Measurements from ENCODE around the gene ABCC4.
A peak's percentile ranks its signal among the peaks of the same experiment; 100 is the strongest.

Gene ABCC4, protein sequence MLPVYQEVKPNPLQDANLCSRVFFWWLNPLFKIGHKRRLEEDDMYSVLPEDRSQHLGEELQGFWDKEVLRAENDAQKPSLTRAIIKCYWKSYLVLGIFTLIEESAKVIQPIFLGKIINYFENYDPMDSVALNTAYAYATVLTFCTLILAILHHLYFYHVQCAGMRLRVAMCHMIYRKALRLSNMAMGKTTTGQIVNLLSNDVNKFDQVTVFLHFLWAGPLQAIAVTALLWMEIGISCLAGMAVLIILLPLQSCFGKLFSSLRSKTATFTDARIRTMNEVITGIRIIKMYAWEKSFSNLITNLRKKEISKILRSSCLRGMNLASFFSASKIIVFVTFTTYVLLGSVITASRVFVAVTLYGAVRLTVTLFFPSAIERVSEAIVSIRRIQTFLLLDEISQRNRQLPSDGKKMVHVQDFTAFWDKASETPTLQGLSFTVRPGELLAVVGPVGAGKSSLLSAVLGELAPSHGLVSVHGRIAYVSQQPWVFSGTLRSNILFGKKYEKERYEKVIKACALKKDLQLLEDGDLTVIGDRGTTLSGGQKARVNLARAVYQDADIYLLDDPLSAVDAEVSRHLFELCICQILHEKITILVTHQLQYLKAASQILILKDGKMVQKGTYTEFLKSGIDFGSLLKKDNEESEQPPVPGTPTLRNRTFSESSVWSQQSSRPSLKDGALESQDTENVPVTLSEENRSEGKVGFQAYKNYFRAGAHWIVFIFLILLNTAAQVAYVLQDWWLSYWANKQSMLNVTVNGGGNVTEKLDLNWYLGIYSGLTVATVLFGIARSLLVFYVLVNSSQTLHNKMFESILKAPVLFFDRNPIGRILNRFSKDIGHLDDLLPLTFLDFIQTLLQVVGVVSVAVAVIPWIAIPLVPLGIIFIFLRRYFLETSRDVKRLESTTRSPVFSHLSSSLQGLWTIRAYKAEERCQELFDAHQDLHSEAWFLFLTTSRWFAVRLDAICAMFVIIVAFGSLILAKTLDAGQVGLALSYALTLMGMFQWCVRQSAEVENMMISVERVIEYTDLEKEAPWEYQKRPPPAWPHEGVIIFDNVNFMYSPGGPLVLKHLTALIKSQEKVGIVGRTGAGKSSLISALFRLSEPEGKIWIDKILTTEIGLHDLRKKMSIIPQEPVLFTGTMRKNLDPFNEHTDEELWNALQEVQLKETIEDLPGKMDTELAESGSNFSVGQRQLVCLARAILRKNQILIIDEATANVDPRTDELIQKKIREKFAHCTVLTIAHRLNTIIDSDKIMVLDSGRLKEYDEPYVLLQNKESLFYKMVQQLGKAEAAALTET (N-terminal part only)

DNA sequence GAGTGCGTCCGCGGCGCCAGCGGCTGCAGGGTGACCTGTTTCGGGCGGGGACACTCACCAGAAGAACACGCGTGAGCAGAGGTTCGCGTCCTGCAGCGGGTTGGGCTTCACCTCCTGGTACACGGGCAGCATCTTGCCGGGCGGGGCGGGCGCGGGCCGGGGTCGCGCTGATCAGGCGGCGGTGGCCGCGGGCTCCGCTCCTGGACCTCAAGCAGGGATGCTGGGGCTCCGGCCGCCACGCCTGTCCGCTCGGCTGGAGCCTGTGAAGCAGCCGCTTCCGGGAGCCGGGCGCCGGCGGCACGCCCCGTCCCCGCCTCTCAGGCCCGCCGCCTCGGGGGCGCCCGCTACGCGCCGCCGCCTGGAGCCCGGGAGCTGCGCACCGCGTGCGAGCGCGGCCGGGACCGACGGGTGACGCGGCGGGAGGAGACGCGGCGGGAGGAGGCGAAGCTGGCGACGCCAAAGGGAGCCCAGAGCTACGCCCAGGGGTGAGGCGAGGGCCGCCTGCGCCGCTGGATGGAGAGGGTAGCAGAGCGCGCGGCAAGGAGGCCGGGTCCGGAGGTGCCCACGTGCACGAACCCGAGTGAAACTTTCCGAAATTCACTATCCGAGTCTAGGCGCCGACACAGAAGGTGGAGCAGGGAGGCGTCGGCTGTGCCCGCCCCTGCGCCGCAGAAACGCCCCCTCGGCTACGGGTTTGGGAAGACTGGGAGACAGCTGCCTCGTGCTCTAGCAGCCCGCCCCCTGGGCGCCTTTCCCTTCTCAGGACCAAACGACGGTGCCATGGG, at the start of gene ABCC4:
Gene ABCC4, minus strand, starts transcription at position 269 of the 785 bp plus-strand sequence. Its CDS starts 137 bp downstream, at position 132.
- Mint-ChIP-seq H3K27ac (peak within 1 kb of the TSS; percentile 86), H3K4me3 (peak within 1 kb of the TSS; percentile 91), H3K27me3 (peaks cover 6% of the 10 kb centered on the region), H3K4me1 (ENCODE audit: low read depth) (peaks cover 47% of the 10 kb centered on the region), H3K9me3 (no peaks in the 10 kb centered on the region), H3K36me3 (ENCODE audit: low read depth) (peaks cover 19% of the 10 kb centered on the region)

DNA sequence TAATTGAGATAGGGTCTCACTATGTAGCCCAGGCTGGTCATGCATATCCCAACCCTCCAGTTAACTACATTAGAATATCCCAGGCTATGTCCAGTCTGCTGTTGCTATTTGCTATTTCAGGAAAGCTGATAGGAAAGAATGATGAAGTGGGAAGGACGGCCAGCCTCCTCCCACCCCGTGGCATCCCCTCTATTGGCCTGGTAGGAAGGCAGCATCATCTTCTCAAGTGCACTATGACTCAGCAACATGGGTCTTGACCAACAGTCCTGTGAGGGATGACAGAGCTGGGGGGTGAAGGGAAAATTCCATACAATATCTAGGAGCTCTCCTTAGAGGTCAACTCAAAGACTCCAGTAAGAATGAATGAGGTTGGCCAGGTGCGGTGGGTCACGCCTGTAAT, 48.0 kb upstream of the ABCC4 start:
- no peak overlapping the region for H3K4me3 Mint-ChIP-seq
- no peaks in the 10 kb centered on the region for H3K27me3 Mint-ChIP-seq
- no peak overlapping the region for H3K27ac Mint-ChIP-seq
- H3K36me3 Mint-ChIP-seq (ENCODE audit: low read depth) = no peaks in the 10 kb centered on the region
- H3K4me1 Mint-ChIP-seq (ENCODE audit: low read depth) = no peaks in the 10 kb centered on the region
- H3K9me3 Mint-ChIP-seq = no peaks in the 10 kb centered on the region

DNA sequence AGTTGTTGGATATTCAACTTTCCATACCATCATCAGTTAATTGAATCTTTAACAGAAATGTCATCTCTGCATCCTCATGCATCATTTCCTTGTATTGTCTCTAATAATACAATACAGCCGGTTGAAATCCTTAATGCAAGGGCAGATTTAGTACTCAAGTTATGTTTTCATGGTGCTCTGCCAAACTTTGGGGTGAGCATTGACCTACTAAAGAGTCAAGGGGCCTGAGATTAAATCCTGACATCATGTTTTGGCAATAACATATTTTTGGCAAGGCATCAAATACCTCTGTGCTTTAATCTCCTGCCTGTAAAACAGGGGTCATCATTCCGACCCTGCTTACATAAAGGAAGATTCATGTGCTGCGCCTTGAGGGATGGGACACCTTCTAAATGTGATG, 42.7 kb upstream of the ABCC4 start:
- H3K4me1 Mint-ChIP-seq (ENCODE audit: low read depth) = no peaks in the 10 kb centered on the region
- H3K27ac Mint-ChIP-seq = no peak overlapping the region
- H3K36me3 Mint-ChIP-seq (ENCODE audit: low read depth) = no peaks in the 10 kb centered on the region
- H3K9me3 Mint-ChIP-seq = no peaks in the 10 kb centered on the region
- H3K4me3 Mint-ChIP-seq = no peak overlapping the region
- H3K27me3 Mint-ChIP-seq = no peaks in the 10 kb centered on the region

DNA sequence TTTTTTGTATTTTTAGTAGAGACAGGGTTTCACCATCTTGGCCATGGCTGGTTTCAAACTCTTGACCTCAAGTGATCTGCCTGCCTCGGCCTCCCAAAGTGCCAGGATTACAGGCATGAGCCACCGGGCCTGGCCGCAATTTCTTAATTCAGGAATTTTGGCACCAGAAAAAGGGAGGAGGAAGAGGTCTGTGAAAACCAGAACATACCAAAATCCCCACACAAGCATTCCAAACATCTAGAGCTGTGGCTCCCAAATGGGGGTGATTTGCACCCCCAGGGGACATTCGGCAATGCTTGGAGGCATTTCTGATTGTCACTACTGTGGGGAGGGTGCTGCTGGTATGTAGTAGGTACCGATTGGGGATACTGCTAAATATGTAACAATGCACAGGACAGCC, 40.2 kb upstream of the ABCC4 start:
- H3K4me1 Mint-ChIP-seq (ENCODE audit: low read depth) = no peaks in the 10 kb centered on the region

DNA sequence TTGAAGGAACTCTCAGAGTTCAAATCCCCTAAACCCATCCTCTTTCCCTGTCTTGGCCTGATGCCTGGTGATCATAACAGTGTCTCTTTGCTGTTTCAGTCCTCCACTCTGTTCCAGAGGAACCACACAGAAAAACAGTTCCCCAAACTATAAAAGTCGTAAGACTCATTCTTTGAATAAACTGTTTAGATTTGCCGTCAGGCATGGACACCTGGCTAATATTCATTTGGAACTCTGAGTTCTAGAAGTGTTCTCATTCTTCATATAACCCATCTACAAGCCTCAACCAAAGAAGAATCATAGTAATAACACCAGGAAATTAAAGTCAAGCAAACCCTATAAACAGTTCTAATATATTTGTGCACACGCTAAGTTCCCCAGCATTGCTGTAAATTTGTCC, 37.7 kb upstream of the ABCC4 start:
- no peak overlapping the region for H3K27ac Mint-ChIP-seq
- no peaks in the 10 kb centered on the region for H3K27me3 Mint-ChIP-seq
- H3K36me3 Mint-ChIP-seq (ENCODE audit: low read depth) = no peaks in the 10 kb centered on the region
- no peak overlapping the region for H3K4me3 Mint-ChIP-seq
- H3K4me1 Mint-ChIP-seq (ENCODE audit: low read depth) = no peaks in the 10 kb centered on the region
- H3K9me3 Mint-ChIP-seq = no peaks in the 10 kb centered on the region

More for the DNA sequence above, 40.2 kb upstream of the ABCC4 start:
- Mint-ChIP-seq H3K27ac (no peak overlapping the region), H3K9me3 (no peaks in the 10 kb centered on the region), H3K27me3 (no peaks in the 10 kb centered on the region), H3K36me3 (ENCODE audit: low read depth) (no peaks in the 10 kb centered on the region), H3K4me3 (no peak overlapping the region)

DNA sequence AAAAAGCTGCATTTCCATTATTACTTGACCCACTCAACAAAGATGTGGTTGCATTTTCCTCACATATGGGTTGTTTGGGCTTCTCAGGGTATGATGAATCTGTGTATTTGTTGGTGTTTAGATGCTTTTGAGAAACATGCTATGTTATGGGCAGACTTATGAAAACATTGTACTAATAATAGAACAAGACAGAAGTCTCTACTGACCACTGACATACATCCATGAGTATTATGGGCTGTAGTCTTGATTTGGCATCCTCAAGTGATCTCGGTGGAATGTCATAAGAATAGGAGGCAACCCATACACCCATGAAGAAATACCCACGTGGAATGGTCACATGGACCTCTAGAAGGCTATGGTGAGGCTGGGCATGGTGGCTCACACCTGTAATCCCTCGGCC, 36.3 kb upstream of the ABCC4 start:
- Mint-ChIP-seq H3K4me1 (ENCODE audit: low read depth) (no peaks in the 10 kb centered on the region), H3K36me3 (ENCODE audit: low read depth) (no peaks in the 10 kb centered on the region), H3K27ac (no peak overlapping the region), H3K27me3 (no peaks in the 10 kb centered on the region), H3K9me3 (no peaks in the 10 kb centered on the region), H3K4me3 (no peak overlapping the region)

DNA sequence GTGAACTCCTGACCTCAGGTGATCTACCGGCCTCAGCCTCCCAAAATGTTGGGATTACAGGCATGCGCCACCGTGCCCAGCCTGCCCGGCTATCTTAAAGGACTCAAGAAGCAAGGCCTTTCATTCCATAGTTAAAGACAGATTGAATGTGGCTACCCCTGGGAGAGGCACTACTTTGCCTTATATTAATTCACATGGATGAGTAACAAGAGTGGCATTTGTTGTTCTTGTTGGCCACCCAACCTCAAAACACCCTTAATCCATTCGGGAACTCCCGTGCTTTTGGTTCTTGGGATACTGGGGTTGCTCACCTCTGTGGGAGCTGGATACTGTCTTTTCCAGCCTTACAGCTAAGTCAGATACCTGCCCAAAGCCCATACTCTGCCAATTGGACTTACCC, 34.4 kb upstream of the ABCC4 start:
- no peaks in the 10 kb centered on the region for H3K9me3 Mint-ChIP-seq
- no peaks in the 10 kb centered on the region for H3K4me1 Mint-ChIP-seq (ENCODE audit: low read depth)
- no peak overlapping the region for H3K4me3 Mint-ChIP-seq
- no peaks in the 10 kb centered on the region for H3K27me3 Mint-ChIP-seq
- no peak overlapping the region for H3K27ac Mint-ChIP-seq
- no peaks in the 10 kb centered on the region for H3K36me3 Mint-ChIP-seq (ENCODE audit: low read depth)

DNA sequence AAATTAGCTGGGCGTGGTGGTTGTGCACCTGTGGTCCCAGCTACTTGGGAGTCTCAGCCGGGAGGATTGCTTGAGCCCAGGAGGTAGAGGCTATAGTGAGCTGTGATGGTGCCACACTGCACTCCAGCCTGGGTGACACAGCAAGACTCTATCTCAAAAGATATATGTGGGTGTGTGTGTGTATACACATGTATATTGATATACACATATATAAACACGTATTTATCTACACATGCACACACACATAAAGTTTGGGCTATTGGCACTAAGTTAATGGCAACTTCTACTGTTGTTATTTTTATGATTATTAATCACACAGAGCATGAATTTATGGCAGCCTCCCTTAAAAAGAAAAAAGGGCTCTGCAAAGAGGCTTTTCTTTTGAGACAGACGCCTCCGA, 27.1 kb upstream of the ABCC4 start:
- H3K9me3 Mint-ChIP-seq = no peaks in the 10 kb centered on the region
- no peaks in the 10 kb centered on the region for H3K27me3 Mint-ChIP-seq
- H3K27ac Mint-ChIP-seq = no peak overlapping the region
- H3K36me3 Mint-ChIP-seq (ENCODE audit: low read depth) = no peaks in the 10 kb centered on the region
- H3K4me3 Mint-ChIP-seq = no peak overlapping the region
- H3K4me1 Mint-ChIP-seq (ENCODE audit: low read depth) = no peaks in the 10 kb centered on the region

DNA sequence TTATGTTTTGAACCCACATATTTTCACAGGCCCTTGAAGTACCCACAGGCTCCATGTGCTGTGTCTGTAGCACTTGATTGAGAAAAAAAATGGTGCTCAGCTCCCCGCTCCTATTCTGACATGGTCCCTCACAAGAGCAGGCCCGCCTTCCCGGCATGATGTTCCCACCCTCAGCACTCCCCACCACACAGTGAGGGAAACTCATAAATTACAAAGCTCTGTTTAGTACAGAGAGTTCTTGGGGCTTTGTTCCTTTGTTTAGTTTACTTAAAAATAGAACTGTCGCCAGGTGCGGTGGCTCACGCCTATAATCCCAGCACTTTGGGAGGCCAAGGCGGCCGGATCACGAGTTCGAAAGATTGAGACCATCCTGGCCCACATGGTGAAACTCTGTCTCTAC, 25.9 kb upstream of the ABCC4 start:
- Mint-ChIP-seq H3K4me3 (no peak overlapping the region), H3K27ac (no peak overlapping the region), H3K27me3 (no peaks in the 10 kb centered on the region), H3K9me3 (no peaks in the 10 kb centered on the region), H3K4me1 (ENCODE audit: low read depth) (no peaks in the 10 kb centered on the region), H3K36me3 (ENCODE audit: low read depth) (no peaks in the 10 kb centered on the region)

DNA sequence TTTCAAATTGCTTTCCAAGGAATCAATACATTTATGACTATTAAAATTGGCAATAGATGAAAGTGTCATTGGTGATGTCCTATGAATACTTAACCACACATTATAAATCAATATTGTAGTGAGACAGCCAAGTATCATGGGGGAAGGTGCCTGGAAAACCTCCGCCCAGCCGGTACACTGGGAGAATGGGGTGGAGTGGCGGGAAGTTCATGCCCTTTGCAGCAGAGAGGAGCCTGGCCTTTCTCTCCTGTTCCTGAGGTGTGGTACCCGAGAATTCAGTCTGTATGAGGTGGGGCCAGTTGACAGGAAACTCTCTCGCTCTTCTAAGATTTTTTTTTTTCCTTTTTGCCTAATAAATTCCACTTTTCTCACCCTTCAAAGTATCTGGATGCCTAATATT, 25.4 kb upstream of the ABCC4 start:
- no peaks in the 10 kb centered on the region for H3K27me3 Mint-ChIP-seq
- H3K36me3 Mint-ChIP-seq (ENCODE audit: low read depth) = no peaks in the 10 kb centered on the region
- no peaks in the 10 kb centered on the region for H3K9me3 Mint-ChIP-seq

DNA sequence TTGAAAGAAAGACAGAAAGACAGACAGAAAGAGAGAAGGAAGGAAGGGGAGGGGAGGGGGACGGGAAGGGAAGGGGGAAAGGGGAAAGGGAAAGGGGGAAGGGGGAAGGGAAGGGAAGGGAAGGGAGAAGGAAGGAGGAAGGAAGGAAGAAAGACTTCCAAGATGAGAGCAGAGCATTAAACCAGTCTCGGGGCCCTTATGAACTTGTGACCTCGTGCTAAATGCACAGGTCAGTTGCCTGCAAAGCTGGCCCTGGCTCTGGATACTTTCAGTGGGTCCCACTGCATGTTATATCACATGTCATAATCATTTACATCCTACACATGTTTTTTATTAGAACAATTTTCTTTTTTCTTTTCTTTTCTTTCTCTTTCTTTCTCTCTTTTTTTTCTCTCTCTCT, 24.2 kb upstream of the ABCC4 start:
- Mint-ChIP-seq H3K27ac (no peak overlapping the region), H3K27me3 (no peaks in the 10 kb centered on the region), H3K36me3 (ENCODE audit: low read depth) (no peaks in the 10 kb centered on the region), H3K9me3 (no peaks in the 10 kb centered on the region), H3K4me1 (ENCODE audit: low read depth) (no peaks in the 10 kb centered on the region), H3K4me3 (no peak overlapping the region)

More for the DNA sequence above, 25.4 kb upstream of the ABCC4 start:
- H3K4me1 Mint-ChIP-seq (ENCODE audit: low read depth) = no peaks in the 10 kb centered on the region
- no peak overlapping the region for H3K27ac Mint-ChIP-seq
- no peak overlapping the region for H3K4me3 Mint-ChIP-seq

DNA sequence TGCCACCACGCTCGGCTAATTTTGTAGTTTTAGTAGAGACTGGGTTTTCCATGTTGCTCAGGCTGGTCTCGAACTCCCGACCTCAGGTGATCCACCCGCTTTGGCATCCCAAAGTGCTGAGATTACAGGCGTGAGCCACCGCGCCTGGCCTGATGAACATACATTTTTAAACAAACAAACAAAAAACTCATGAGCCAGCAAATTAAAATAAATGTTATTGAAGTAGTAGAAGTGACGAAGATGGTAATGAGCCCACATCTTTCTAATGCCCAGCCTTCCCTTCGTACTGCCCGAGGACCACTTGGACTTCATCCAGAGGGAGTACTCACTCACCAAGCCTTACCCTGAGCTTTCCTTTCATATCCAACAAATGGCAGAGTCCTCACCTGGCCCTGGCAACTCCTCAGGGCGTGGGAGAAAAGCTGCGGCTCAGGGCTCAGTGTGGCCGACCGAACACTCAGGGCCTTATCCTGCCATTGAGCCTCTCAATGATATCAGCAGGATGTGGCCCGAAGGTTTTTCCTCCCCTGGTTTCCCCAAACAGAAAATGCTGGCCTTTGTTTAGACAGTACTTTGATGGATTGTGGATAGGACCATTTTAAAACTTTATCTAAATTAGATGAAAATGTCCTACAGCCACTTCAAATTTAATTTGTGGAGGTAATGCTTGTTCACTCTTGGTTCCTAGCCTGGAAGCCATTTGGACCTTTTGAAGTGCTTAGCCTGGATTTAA, 22.8 kb upstream of the ABCC4 start:
- peaks cover 7% of the 10 kb centered on the region for H3K27me3 Mint-ChIP-seq
- H3K36me3 Mint-ChIP-seq (ENCODE audit: low read depth) = no peaks in the 10 kb centered on the region
- H3K27ac Mint-ChIP-seq = no peak overlapping the region
- no peaks in the 10 kb centered on the region for H3K9me3 Mint-ChIP-seq
- H3K4me1 Mint-ChIP-seq (ENCODE audit: low read depth) = no peaks in the 10 kb centered on the region
- H3K4me3 Mint-ChIP-seq = no peak overlapping the region

DNA sequence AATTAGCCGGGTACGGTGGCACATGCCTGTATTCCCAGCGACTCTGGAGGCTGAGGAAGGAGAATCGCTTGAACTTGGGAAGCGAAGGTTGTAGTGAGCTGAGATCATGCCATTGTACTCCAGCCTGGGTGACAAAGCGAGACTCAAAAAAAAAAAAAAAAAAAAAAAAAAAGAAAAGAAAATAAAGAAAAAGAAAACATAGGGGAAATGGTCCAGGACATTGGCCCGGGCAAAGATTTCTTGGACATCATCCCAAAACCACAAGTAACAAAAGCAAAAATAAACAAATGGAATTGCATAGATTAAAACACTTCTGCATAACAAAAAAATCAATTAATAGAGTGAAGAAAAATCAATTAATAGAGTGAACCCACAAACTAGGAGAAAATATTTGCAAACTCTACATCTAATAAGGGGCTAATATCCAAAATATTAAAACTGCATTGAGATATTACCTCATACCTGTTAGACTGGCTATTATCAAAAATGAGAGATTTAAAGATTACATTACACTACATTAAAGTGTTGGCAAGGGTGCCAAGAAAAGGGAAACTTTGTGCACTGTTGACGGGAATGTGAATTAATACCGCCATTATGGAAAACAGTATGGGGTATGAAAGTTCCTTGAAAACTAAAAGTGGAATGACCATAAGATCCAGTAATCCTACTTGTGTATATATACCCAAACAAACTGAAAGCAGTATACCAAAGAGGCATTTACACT, 18.5 kb upstream of the ABCC4 start:
- no peaks in the 10 kb centered on the region for H3K9me3 Mint-ChIP-seq
- no peak overlapping the region for H3K4me3 Mint-ChIP-seq
- no peaks in the 10 kb centered on the region for H3K4me1 Mint-ChIP-seq (ENCODE audit: low read depth)
- no peaks in the 10 kb centered on the region for H3K36me3 Mint-ChIP-seq (ENCODE audit: low read depth)
- peaks cover 10% of the 10 kb centered on the region for H3K27me3 Mint-ChIP-seq
- no peak overlapping the region for H3K27ac Mint-ChIP-seq
